ENCODE data around the gene MARCO.
"Not testable (repeated sequence)": the region's sequence is repeated elsewhere in the genome, so short reads cannot be mapped to it uniquely, and the experiment has no call there.

MARCO gene

GRCh38 chr2:119005051-119005450, 63.1 kb downstream of the MARCO start:
- DNase-seq (ENCODE audit: low read depth), result no peak

DNA sequence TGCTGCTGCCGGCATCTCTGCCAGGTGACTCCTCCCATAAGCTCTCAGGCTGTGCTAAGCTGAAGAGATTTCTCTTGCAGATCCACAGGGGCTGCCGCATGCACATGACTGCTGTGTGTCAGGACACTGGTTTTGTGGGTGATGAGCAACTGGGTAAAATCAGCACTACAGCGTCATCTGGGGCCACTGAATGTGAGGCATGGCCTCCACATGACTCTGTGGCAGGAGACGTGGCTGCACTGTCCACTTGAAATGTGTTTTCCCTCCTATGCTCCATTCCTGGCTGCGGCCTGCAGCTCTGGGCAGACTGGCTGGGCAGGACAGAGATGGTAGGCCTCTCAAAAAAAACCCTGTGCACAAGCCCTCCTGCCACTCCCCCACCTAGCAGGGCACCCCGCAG, 63.6 kb downstream of the MARCO start:
- no peak for DNase-seq (ENCODE audit: low read depth)

GRCh38 chr2:119006441-119006840, 64.4 kb downstream of the MARCO start:
- no peak for DNase-seq (ENCODE audit: low read depth)

- no peak for DNase-seq (ENCODE audit: low read depth)
Observed at GRCh38 chr2:119008108-119008507, 66.1 kb downstream of the MARCO start.

GRCh38 chr2:119009110-119009509, 67.1 kb downstream of the MARCO start:
- DNase-seq (ENCODE audit: low read depth), result no peak

- DNase-seq (ENCODE audit: low read depth), result no peak
Observed at GRCh38 chr2:119010336-119010735, 68.3 kb downstream of the MARCO start.

GRCh38 chr2:119011162-119011909, 69.3 kb downstream of the MARCO start:
- DNase-seq (ENCODE audit: low read depth), result no peak

- no peak for DNase-seq (ENCODE audit: low read depth)
Observed at GRCh38 chr2:119011910-119012209, 69.9 kb downstream of the MARCO start.

DNA sequence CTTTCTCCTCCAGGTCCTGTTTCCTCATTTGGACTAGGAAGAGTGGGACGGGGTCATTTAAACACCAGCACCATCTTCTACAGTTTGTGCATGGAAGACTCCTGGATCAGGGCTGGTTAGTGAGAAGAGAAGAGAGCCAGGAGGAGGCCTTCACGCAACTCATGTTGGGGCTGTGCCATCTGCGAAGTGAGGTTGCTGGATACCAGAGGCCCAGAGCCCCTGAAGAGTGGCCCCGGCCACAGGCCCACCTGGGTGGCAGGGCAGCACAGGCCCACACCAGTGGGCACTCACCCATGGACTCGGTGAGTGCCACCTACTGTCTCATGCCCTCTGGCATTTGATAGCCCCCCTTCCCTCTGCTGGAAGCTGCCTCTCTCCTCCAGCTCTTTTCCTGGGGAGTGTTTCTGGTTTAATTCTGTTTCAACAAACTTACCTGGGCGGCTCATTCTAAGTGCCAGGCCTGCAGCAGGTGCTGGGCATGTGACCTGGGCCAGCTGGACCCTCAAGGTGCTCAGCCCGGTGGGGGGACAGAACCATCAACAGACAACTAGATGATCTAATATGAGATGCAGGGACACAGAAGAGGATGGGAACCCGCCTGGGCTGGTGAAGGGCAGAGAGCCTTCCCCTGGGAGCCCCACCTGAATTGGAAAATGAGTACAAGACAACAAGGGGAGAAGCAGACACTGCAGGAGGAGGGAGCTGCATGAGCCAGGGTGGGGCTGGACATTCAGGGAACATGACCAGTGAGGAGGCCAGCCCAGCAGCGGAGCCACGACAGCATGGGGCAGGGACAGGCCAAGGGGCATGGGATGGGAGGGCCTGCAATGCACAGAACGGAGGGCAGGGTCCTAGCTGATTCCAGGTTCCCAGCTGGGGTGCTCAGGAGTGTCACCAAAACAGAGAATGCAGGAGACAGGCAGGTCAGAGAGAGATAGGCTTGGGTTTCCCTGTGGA, 70.6 kb downstream of the MARCO start:
- no peak for DNase-seq (ENCODE audit: low read depth)

DNA sequence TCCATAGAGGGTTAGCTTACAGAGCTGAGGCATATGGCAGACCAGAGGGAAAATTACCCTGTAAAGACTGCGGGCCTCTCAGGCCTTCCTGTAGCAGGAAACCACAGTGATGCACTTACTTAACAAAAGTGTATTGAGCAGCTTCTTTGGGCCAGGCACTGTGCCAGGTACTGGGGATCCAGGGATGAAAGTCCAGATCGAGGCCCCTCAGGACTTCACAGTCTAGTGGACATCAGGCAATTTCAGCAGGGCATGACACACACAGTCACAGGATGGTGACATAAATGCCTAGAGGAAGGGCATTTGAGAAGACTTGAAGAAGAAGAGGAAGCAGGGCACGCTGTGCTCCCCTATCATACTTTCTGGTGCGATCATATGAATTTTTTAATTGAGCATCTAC, 71.7 kb downstream of the MARCO start:
- no peak for DNase-seq (ENCODE audit: low read depth)

DNA sequence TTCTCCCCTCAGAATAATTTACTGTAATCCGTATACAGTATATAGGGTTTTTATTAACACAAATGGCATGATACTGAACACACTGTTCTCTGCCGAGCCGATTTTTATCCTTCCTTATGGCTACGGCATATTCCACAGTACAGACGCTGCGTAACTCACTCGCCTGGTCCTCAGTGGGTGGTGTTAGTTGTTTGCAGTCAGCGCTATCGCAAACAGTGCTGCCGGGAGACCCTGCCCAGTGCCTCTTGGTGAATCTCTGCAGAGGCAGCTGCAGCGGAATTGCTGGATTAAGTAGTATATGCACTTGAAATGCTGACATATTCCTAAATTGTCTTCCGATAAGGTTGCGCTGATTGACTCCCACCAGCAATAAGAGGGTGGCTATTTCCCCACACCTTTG, 73.9 kb downstream of the MARCO start:
- no peak for DNase-seq (ENCODE audit: low read depth)

DNA sequence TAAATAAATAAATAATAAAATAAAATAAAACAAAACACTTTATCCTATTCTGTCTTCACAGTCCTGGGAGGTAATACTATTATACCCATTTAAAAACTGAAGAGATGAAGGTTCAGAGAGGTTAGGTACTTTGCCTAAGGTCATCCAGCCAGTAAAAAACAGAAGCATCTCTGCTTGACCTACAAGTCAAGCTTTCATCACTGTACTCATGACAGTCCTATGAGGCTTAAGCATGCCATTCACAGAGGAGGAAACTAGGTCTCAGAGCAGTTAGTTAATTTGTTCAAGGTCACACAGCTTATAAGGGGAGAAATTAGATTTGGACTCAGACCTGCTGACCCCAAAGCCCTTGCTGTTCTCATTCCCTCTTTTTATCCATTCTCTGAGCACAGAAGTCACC, 77.5 kb downstream of the MARCO start:
- no peak for DNase-seq (ENCODE audit: low read depth)

DNA sequence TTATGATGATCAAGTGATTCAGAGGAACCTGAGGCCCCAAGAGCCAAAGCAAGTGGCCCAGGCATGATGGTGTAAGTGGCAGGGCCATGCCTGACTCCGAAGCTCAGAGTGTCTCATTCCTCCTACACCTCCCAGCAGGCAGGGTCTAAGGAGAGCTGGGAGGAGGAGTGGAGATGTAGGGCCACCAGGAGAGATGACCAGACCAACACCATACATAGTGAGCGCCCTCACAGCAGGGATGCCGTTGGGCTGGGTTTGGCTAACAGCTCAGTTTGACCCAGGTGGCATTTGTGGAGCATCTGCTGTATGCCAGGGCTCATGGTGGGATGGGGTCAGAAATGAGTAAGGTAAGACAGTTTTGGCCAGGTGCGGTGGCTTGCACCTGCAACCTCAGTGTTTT, 80.7 kb downstream of the MARCO start:
- DNase-seq (ENCODE audit: low read depth), result no peak

- no peak for DNase-seq (ENCODE audit: low read depth)
Observed at GRCh38 chr2:119023534-119023933, 81.5 kb downstream of the MARCO start.

GRCh38 chr2:119024152-119024551, 82.2 kb downstream of the MARCO start:
- DNase-seq (ENCODE audit: low read depth), result no peak

DNA sequence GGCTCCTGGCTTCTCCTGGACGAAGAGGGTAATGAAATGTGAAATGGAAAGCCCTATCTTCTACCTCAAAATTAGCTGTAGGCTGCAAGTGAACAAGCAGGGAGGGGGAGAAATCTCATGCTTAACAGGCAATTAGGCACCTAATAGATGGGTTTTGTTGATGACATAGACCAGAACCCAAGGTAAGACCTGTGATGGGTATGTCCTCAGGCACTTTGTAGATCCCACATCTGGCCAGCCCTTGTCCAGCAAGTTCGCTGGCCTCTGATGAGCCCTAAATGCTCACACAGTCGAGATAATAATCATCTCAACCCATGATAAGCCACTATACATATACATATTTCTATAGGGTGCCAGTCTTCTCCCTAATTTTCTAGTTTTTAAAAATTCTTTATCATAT, 82.6 kb downstream of the MARCO start:
- no peak for DNase-seq (ENCODE audit: low read depth)

GRCh38 chr2:119025013-119025412, 83.0 kb downstream of the MARCO start:
- no peak for DNase-seq (ENCODE audit: low read depth)

- no peak for DNase-seq (ENCODE audit: low read depth)
Observed at GRCh38 chr2:119025762-119026351, 83.9 kb downstream of the MARCO start.

GRCh38 chr2:119026890-119027289, 84.9 kb downstream of the MARCO start:
- DNase-seq (ENCODE audit: low read depth), result no peak

GRCh38 chr2:119028327-119029174, 86.6 kb downstream of the MARCO start:
- DNase-seq (ENCODE audit: low read depth), result no peak

- DNase-seq (ENCODE audit: low read depth), result no peak
Observed at GRCh38 chr2:119029297-119029696, 87.3 kb downstream of the MARCO start.

- not testable (repeated sequence) for DNase-seq (ENCODE audit: low read depth)
Observed at GRCh38 chr2:119037922-119038321, 95.9 kb downstream of the MARCO start.

All from fibroblast of gingiva (primary cell).